Right atrium auricular region (tissue), 2 donors: ENCODE results near the gene NABP2. TPM values are rescaled to one million over a fixed set of nuclear protein-coding genes. Genes with fewer than 3 reads are reported as not detected.

Experiments
- total RNA-seq, 2 donors: library from RNA; depleted of rRNA; stranded (reverse); fragments of >200 nt; gene quantifications; one replicate each; pipeline ENCODE4 v1.1.0, GENCODE V29; 2016

Gene NABP2
- total RNA-seq, 2 donors from 2014 or later, result 19.7 to 23.6 TPM

Other genes with a start within 250 kb of the NABP2 start
- gene SUOX, start 227.1 kb upstream of the NABP2 start, total RNA-seq, result 10 to 100 TPM; 23.9 to 37.7 TPM
- gene IKZF4, start 203.3 kb upstream of the NABP2 start, total RNA-seq, result 1 to 10 TPM; 2.6 to 3.9 TPM
- 1,000 to 10,000 TPM in 1 of 2 donors, 100 to 1,000 TPM in 1; 134 to 1,492 TPM for gene RPS26, start 182.4 kb upstream of the NABP2 start, total RNA-seq
- 1 to 10 TPM; 3.2 to 7.2 TPM for gene ERBB3, start 144.2 kb upstream of the NABP2 start, total RNA-seq
- 100 to 1,000 TPM in 1 of 2 donors, 10 to 100 TPM in 1; 91.4 to 116 TPM for gene PA2G4, start 119.8 kb upstream of the NABP2 start, total RNA-seq
- gene RPL41, start 107.7 kb upstream of the NABP2 start, total RNA-seq, result 1,000 to 10,000 TPM in 1 of 2 donors, 100 to 1,000 TPM in 1; 606 to 2,188 TPM
- gene ZC3H10, start 106.1 kb upstream of the NABP2 start, total RNA-seq, result 1 to 10 TPM; 2.1 to 2.9 TPM
- 10 to 100 TPM; 25.4 to 74.0 TPM for gene ESYT1, start 96.1 kb upstream of the NABP2 start, total RNA-seq
- gene MYL6B, start 71.8 kb upstream of the NABP2 start, total RNA-seq, result 10 to 100 TPM; 36.1 to 55.1 TPM
- gene MYL6, start 66.0 kb upstream of the NABP2 start, total RNA-seq, result 1,000 to 10,000 TPM in 1 of 2 donors, 100 to 1,000 TPM in 1; 567 to 1,179 TPM
- 10 to 100 TPM; 45.0 to 70.2 TPM for gene SMARCC2, start 34.9 kb upstream of the NABP2 start, total RNA-seq
- gene RNF41, start 2.4 kb upstream of the NABP2 start, total RNA-seq, result 10 to 100 TPM; 45.1 to 88.4 TPM
- not detected for gene SLC39A5, start 5.7 kb downstream of the NABP2 start, total RNA-seq
- gene ANKRD52, start 34.0 kb downstream of the NABP2 start, total RNA-seq, result 10 to 100 TPM; 12.4 to 22.1 TPM
- 100 to 1,000 TPM in 1 of 2 donors, 10 to 100 TPM in 1; 68.5 to 149 TPM for gene COQ10A, start 42.6 kb downstream of the NABP2 start, total RNA-seq
- 100 to 1,000 TPM; 236 to 513 TPM for gene CS, start 76.0 kb downstream of the NABP2 start, total RNA-seq
- 10 to 100 TPM; 37.0 to 55.2 TPM for gene CNPY2, start 91.6 kb downstream of the NABP2 start, total RNA-seq
- 10 to 100 TPM; 14.5 to 18.4 TPM for gene PAN2, start 109.7 kb downstream of the NABP2 start, total RNA-seq
- not detected for gene IL23A, start 114.5 kb downstream of the NABP2 start, total RNA-seq
- 10 to 100 TPM; 28.3 to 41.0 TPM for gene STAT2, start 135.8 kb downstream of the NABP2 start, total RNA-seq
- not detected for gene APOF, start 138.5 kb downstream of the NABP2 start, total RNA-seq
- gene TIMELESS, start 225.1 kb downstream of the NABP2 start, total RNA-seq, result 1 to 10 TPM; 2.1 to 3.0 TPM
- not detected for gene MIP, start 230.3 kb downstream of the NABP2 start, total RNA-seq
- 1 to 10 TPM; 1.7 to 2.7 TPM for gene SPRYD4, start 244.2 kb downstream of the NABP2 start, total RNA-seq